Measurements from ENCODE around the gene SERPINE2. TPM values are rescaled to one million over a fixed set of nuclear protein-coding genes. Genes with fewer than 3 reads are reported as not detected.

The SERPINE2 gene
- total RNA-seq, 4 donors from 2014 or later: 4.9 to 37.4 (median 15.8) TPM

DNA sequence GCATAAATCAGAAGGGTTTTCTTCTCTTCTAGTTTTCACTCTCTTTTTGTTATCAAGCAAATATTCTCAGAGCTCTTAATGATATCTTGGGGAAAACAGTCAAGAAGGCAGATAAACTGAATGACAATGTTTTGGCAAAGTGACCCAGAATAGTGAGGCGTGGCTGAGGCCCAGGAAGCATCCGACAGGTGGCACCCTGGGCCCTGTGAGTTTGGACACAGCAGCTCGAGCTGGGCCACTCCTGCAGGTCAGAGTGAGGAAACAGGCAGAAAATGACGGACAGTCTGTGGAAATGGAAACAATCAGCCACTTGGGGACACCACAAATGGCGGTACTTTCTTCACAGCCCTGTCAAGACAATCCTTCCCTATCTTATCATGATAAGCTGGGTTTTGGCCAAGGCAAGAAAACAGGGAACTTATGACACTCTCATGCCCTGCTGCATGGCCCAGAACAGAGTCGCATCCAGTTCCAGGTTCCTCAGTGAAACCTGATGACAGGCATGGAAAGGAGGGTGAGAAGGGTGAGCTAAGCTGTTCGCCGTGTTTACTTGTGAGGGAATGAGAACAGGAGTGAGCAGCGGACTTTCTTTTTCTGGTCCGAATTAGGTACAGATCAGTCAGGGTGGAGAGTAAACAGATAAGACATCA, 49.8 kb downstream of the SERPINE2 start:
- DNase-seq: peak; percentile 50
- H3K4me1 ChIP-seq: peaks cover 0 to 6% (median 5%) of the 10 kb centered on the region in 4 donors
- no peaks in the 10 kb centered on the region for H3K9me3 ChIP-seq
- intact Hi-C loops (cut with DNase I; ENCODE audit: low total_unique reads) (no loop called here), in situ Hi-C loops (cut with MboI; ENCODE audit: low pct_ligation_motif_present in 1 of 4, low pct_unique_long_range_greater_than_20kb in 1 of 4, low sequenced_read_pairs in 3 of 4) (loop anchor here in 1 of 4 donors (5.0 kb wide), 1 partner anchor 293 kb away; no protein-coding TSS in a partner anchor)
- H3K27me3 ChIP-seq: no peaks in the 10 kb centered on the region
- H3K4me3 ChIP-seq: no peak overlapping the region
- 62% methylated on average over 10 of the region's 10 CpGs; no CpG with 5 or more reads in 1 of the 2 donors for WGBS, 2 donors (ENCODE audit: low coverage in 1 of 2)
- no peak for TF ChIP-seq POLR2AphosphoS5 (IDR thresholded peaks at IDR 0.05)
- TF ChIP-seq, protein P1, sequence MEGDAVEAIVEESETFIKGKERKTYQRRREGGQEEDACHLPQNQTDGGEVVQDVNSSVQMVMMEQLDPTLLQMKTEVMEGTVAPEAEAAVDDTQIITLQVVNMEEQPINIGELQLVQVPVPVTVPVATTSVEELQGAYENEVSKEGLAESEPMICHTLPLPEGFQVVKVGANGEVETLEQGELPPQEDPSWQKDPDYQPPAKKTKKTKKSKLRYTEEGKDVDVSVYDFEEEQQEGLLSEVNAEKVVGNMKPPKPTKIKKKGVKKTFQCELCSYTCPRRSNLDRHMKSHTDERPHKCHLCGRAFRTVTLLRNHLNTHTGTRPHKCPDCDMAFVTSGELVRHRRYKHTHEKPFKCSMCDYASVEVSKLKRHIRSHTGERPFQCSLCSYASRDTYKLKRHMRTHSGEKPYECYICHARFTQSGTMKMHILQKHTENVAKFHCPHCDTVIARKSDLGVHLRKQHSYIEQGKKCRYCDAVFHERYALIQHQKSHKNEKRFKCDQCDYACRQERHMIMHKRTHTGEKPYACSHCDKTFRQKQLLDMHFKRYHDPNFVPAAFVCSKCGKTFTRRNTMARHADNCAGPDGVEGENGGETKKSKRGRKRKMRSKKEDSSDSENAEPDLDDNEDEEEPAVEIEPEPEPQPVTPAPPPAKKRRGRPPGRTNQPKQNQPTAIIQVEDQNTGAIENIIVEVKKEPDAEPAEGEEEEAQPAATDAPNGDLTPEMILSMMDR (IDR thresholded peaks at IDR 0.05): peak in 4 of 5 experiments; percentile 31 to 43 (median 32)
- H3K36me3 ChIP-seq: no peaks in the 10 kb centered on the region
- no peak overlapping the region for H3K27ac ChIP-seq

DNA sequence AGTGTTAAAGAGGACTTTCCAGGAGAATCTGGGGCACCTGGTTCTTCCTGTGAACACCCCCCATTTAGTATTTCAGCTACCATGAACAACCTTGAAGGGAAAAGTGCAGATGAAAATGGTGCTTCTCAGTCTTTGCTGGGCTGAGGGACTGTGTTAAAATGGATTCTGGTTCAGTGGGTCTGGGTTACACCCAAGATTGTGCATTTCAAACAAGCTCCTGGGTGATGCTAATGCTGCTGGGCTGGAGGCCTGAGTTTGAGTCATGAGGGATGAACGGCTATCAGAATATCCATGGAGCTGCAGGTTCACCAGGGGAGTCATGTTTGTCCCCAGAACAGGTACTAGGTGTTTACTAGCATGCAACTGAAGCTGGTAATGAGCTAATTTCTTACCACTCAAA, 57.8 kb downstream of the SERPINE2 start:
- TF ChIP-seq POLR2AphosphoS5 (IDR thresholded peaks at IDR 0.05) (no peak), POLR2A (IDR thresholded peaks at IDR 0.05) (no peak), EP300 (IDR thresholded peaks at IDR 0.05; ENCODE audit: low read depth) (no peak)
- TF ChIP-seq, protein P1 (IDR thresholded peaks at IDR 0.05): no peak
- Histone ChIP-seq H3K36me3 (no peaks in the 10 kb centered on the region), H3K27me3 (no peaks in the 10 kb centered on the region), H3K4me3 (no peak overlapping the region), H3K27ac (no peak overlapping the region), H3K4me1 (no peaks in the 10 kb centered on the region), H3K9me3 (no peaks in the 10 kb centered on the region)
- WGBS, 2 donors (ENCODE audit: low coverage in 1 of 2): 60 to 80% methylated on average over 1 of the region's 1 CpG
- DNase-seq: no peak
- intact Hi-C loops (cut with DNase I; ENCODE audit: low total_unique reads): no loop called here
- in situ Hi-C loops (cut with MboI; ENCODE audit: low pct_ligation_motif_present in 1 of 4, low pct_unique_long_range_greater_than_20kb in 1 of 4, low sequenced_read_pairs in 3 of 4): no loop called here

DNA sequence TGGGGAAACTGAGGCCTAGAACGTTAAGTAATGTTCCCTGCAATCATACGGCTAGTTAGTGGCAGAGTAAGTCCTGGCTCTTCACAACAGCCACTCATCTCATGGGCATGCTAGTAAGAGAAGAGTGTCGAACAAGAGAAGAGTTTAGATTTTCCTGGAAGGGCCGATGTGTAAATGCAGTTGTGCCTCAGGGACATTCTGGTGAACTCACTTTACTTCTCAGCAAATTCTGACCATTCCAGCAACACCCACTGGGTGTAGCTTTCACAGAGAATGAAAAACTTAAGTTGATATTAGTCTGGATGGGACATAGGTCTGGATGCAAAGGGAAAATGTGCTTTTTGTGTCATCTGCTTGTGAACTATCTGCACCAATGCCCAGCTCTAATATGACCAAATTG, 58.3 kb downstream of the SERPINE2 start:
- WGBS, 2 donors (ENCODE audit: low coverage in 1 of 2): 75 to 89% methylated on average over 4 of the region's 4 CpGs
- Histone ChIP-seq H3K4me3 (no peak overlapping the region), H3K27ac (no peak overlapping the region), H3K27me3 (no peaks in the 10 kb centered on the region), H3K9me3 (no peaks in the 10 kb centered on the region), H3K4me1 (no peaks in the 10 kb centered on the region), H3K36me3 (no peaks in the 10 kb centered on the region)
- no peak for DNase-seq
- in situ Hi-C loops (cut with MboI; ENCODE audit: low pct_ligation_motif_present in 1 of 4, low pct_unique_long_range_greater_than_20kb in 1 of 4, low sequenced_read_pairs in 3 of 4): no loop called here
- intact Hi-C loops (cut with DNase I; ENCODE audit: low total_unique reads): no loop called here
- no peak for TF ChIP-seq EP300 (IDR thresholded peaks at IDR 0.05; ENCODE audit: low read depth)

DNA sequence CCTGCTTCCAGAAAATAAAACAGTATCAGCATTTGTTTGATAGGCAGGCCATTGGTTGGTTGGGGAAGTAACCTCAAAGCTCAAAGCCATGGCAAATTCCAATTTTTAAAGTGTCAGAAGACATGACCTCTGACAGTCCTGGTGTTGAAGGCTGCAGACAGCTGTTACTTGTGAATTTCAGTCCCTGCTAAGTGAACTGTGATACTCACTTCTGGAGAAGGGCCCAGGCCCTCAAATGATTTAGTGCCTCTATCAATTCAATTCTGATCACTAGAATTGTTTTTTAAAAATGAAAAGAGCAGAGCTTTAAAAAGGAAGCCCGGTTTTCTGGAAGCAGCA, 58.7 kb downstream of the SERPINE2 start:
- Histone ChIP-seq H3K27me3 (no peaks in the 10 kb centered on the region), H3K4me1 (no peaks in the 10 kb centered on the region), H3K9me3 (no peaks in the 10 kb centered on the region), H3K36me3 (no peaks in the 10 kb centered on the region), H3K27ac (no peak overlapping the region), H3K4me3 (no peak overlapping the region)
- WGBS, 2 donors (ENCODE audit: low coverage in 1 of 2): 82% methylated on average over 1 of the region's 1 CpG; no CpG with 5 or more reads in 1 of the 2 donors
- intact Hi-C loops (cut with DNase I; ENCODE audit: low total_unique reads): no loop called here
- in situ Hi-C loops (cut with MboI; ENCODE audit: low pct_ligation_motif_present in 1 of 4, low pct_unique_long_range_greater_than_20kb in 1 of 4, low sequenced_read_pairs in 3 of 4): no loop called here
- DNase-seq: no peak
- TF ChIP-seq POLR2AphosphoS5 (IDR thresholded peaks at IDR 0.05): no peak
- TF ChIP-seq, protein P1 (IDR thresholded peaks at IDR 0.05): no peak
- no peak for TF ChIP-seq EP300 (IDR thresholded peaks at IDR 0.05; ENCODE audit: low read depth)
- TF ChIP-seq POLR2A (IDR thresholded peaks at IDR 0.05): no peak
